Stimulated activated CD4-positive, alpha-beta T cell treated with anti-CD3 and anti-CD28 coated beads, Interleukin-4, amount 100 ng/mL, for 48 hours (primary cell): ENCODE data around the gene ABHD1.
"Not testable (repeated sequence)": the region's sequence is repeated elsewhere in the genome, so short reads cannot be mapped to it uniquely, and the experiment has no call there.

ENCODE experiments used
- DNase-seq, 2 donors: peaks; one replicate each; pipeline ENCODE4 v3.0.0-alpha.2; 2020; ENCODE audit warnings: low read depth in 2 of 2

Gene ABHD1

DNA sequence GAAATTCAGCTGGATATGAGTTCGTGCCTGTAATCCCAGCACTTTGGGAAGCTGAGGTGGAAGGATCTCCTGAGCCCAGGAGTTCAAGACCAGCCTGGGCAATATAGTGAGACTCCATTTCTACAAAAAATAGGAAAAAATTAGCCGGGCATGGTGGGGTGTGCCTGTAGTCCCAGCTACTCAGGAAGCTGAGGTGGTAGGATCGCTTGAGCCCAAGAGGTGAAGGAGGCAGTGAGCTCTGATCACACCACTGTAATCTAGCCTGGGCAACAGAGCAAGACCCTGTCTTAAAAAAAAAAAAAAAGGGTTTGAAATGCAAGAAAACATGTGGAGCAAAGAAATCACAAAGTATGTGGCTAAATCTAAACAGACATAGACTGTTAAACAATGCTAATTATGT is 14.5 kb upstream of the ABHD1 start:
- no peak for DNase-seq

DNA sequence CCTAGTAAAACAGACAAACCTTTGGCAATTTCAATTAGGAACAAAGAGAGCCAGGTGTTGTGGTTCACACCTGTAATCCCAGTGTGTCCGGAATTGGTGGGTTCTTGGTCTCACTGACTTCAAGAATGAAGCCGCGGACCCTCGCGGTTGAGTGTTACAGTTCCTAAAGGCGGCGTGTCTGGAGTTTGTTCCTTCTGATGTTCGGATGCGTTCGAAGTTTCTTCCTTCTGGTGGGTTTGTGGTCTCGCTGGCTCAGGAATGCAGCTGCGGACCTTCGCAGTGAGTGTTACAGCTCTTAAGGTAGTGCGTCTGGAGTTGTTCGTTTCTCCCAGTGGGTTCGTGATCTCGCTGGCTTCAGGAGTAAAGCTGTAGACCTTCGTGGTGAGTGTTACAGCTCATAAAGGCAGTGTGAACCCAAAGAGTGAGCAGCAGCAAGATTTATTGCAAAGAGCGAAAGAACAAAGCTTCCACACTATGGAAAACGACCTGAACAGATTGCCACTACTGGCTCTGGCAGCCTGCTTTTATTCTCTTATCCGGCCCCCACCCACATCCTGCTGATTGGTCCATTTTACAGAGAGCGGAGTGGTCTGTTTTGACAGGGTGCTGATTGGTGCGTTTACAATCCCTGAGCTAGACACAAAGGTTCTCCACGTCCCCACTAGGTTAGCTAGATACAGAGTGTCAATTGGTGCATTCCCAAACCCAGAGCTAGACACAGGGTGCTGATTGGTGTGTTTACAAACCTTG is 12.8 kb upstream of the ABHD1 start:
- not testable (repeated sequence) for DNase-seq

DNA sequence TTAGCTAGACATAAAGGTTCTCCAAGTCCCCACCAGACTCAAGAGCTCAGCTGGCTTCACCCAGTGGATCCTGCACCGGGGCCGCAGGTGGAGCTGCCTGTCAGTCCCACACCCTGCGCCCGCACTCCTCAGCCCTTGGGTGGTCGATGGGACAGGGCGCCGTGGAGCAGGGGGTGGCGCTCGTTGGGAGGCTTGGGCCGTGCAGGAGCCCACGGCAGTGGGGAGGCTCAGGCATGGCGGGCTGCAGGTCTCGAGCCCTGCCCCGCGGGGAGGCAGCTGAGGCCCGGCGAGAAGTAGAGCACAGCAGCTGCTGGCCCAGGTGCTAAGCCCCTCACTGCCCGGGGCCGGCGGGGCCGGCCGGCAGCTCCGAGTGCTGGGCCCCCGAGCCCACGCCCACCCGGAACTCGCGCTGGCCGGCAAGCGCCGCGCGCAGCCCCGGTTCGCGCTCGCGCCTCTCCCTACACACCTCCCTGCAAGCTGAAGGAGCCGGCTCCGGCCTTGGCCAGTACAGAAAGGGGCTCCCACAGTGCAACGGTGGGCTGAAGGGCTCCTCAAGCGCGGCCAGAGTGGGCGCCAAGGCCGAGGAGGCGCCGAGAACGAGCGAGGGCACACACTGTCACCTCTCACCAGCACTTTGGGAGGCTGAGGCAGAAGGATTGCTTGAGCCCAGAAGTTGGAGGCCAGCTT is 12.1 kb upstream of the ABHD1 start:
- DNase-seq = not testable (repeated sequence)

DNA sequence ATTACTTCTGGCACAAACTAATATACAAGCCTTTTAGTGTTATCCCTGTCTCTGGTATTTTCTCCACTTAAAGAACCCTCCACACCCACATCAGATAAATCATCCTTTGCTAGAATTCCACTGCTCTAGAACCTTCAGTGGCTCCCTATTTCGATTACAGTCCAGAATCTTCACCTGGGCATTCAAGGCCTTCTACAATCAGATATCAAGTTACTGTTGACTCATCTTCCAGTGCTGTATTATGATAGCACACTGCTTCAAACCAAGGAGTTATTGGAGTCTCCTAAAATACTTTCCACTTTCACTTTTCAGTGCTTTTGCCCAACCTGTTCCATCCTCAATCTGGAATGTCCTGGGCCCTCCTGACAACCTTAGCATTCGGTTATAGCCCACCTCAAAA is 8.1 kb upstream of the ABHD1 start:
- no peak for DNase-seq

DNA sequence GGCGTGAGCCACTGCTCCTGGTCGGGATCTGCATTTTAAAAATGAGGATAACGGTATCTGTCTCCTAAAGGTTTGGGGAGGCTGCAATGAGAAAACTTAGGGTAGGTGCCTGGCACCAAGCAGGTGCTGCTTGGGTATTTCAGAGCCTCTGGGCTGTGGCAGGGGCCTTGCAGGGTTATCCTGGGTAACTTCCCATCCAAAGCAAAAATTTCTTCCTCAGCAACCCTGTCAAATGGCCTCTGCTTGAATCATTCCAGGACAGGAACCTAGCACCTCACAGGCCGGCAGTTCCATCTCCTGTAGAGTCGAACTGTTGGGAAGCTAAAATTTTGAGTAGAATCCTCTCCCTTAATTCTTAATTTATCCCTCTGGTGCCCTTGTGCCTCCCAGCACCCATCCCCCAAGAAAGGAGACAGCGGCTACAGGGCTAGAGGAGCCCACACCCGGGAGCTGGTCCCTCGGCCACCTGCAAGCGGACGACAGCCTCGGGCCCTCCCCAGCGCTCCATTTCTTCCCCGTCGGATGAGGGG is 5.6 kb upstream of the ABHD1 start:
- DNase-seq = no peak

DNA sequence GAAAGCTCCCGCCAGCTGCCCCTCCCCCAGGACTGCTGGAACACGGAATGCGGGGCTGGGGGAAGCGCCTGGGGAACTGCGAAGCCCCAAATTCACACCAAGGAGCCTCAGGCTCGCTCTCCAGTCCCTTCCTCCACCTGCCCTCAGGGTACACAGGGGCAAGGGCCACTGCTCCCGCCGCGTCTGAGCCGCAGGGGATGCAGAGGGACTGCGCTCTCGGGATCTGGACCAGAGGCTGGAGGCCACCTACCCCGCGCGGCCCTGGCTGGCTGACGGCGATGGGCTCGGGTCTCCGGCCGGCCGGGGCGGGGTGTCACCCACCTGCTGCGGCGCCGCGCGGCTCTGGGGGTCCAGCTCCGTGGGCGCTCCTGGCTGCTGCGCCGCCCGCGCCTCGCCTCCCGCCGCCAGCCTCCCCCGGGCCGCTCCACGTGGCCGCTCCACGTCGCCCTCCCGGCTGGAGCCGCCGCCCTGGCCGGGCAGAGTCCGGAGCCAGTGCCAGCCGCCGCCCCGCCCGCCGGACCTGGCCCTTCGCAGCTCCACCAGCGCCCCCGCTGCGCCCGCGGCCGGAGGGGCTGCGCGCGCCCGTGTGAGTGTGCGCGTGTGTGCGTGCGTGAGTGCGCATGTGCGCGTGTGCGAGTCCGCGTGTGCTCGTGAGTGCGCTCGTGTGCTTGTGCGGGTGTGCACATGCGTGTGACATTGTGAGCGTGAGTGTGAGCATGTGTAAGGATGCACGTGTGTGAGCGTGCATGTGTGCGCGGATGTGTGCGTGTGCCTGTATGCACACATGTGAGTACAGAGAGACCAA is 4.9 kb upstream of the ABHD1 start, which contains the start of gene CGREF1:
CGREF1 (minus strand) TSS at position 604 of the 805 bp plus-strand sequence. CDS start 14,762 bp downstream, outside the sequence.
- DNase-seq = no peak

DNA sequence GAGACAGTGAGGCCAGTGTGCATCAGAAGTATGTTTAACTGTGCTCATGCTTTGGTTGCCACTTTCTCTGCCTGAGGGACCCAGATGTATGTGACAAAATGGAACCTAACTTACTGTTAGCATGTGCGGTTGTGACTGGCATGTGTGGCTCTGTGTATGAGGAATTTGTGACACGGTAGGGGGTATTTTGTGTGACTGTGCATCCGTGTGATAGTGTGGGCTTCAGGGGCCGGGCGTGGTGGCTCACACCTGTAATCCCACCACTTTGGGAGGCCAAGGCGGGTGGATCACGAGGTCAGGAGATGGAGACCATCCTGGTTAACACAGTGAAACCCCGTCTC is 4.3 kb upstream of the ABHD1 start:
- DNase-seq = not testable (repeated sequence)

DNA sequence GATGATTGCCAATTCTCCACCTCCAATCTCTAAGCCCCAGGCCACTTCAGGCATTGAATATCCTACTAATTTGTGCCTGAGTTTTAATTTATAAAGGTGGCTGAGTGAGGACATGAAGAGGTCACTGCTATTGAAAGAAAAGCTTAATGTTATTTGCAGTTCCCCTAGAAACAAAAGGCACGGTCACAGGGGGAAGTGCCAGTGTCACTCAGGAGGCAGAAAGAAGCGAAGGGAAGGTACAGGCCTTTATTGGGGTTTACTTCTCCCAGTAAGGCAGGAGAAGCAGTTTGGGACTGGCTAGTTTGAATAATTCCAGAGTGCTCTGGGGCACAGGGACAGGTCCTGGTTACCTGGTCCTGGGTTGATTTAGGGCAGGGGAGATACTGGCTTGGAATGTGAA is 1.7 kb upstream of the ABHD1 start:
- DNase-seq = no peak

DNA sequence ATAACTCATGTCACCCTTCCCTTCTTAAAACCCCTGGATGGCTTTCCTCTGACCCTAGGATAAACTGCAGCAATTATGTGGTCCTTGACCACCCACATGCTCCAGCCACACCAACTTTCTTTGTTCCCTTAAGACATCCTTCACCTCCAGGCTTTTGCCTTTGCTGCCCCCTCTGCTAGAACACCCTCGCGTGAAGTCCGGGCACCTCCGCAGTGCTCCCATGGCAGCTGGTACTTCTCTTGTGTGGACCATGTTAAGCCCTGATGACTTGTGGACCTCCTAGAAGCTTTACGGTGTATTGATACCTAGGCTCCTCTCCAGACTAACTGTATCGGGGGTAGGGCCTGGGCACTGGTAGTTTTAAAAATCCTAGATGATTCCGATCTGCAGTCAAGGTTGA is 824 bp upstream of the ABHD1 start:
- DNase-seq = no peak

DNA sequence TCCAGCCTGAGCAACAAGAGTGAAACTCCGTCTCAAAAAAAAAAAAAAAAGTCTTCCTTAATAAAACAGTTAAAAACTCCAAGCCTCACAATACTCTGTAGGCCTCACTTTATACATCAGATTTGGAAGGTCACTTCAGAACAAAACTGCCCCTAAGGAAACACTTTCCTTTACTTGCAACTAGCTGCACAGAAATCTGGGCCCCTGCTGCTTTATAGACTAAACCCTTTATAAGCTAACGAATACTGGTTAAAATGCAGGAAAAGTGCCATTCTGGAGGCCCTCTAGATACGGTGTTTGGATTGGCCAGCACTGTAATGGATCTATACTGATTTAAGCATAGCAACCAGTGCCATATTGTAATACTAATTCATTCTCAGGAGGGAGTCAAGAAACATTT is 1.5 kb downstream of the ABHD1 start:
- DNase-seq = no peak

DNA sequence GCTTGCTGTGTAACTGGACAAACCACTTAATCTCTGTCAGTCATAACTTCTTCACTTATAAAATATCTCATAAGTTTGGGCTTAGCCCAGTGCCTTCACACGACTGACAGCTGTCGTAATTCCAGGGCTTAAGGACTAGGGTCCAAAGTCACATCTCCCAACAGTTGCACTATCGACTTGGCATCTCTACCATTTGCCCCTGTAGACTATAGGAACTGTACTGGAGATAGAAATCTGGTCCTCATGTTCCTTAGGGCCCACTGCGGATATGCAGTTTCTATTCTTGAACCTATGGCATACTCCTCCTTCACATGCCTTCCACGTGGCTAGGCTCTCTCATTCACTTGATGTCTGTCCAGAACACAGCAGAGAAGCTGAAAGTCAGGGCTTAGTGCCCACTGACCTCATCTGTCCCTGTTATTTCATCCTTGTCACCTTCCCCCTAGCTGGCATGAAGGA is 2.7 kb downstream of the ABHD1 start:
- DNase-seq = no peak

DNA sequence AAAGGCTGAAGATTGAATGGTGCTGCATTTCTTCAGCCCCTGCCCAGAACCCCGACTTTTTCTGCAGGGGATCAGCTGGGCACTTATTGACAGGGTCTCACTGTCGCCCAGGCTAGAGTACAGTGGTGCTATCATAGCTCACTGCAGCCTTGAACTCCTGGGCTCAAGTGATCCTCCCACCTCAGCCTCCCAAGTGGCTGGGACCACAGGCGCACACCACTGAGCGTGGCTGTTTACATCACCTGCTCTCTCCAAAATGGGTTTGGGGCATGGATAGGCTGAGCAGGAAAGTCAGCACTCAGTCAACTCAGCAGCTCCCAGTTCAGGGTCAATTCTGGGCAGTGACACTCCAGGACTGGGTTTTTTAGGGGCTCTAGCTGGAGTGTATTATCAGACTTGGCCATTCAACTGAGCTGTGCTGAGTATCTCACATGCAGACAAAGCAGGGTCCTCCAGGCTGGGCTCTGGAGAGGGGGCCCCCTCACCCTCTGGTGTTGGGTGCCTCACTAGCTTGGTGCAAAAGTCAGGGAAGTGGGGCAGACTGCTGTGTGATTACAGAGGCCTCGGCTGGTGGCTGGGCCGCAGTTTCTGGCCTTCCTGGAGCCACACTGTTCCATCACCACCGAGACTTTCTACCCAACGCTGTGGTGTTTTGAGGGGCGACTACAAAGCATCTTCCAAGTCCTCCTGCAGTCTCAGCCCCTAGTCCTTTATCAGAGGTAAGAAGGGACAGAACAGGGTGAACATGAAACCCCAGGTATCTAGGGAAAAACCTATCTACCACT is 4.5 kb downstream of the ABHD1 start:
- DNase-seq = no peak

DNA sequence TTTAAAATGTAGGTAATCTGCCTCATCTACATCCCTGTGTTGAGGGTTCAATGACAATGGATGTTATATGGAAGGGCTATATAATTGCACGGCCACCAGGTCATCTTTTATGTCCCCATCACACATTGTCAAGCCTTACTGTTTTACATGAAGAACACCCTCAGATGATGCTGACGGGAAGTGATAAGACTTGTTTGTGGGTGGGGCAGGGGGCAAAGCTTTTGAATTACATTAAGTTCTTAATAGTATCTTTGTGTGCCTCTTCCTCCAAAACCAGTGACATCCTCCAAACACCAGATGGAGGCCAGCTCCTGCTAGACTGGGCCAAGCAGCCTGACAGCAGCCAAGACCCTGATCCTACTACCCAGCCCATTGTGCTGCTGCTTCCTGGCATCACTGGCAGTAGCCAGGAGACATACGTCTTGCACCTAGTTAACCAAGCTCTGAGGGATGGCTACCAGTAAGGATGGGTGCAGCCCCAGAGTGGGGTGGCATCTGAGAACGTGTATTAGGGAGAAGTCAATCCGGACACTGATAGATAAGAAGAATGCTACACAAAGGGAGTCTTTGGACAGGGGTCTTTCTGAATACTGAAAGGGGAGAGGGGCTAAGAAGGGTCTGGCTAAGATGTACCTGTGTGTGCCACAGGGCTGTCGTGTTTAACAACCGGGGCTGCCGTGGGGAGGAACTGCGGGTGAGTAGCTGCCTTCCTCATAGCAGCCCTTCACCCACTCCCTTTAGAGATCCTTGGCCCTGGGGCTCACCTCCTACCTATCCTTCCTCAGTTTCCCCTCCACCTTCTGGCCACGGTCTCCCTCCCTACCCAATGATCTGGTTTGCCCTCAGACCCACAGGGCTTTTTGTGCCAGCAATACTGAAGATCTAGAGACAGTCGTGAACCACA is 5.3 kb downstream of the ABHD1 start:
- no peak for DNase-seq

DNA sequence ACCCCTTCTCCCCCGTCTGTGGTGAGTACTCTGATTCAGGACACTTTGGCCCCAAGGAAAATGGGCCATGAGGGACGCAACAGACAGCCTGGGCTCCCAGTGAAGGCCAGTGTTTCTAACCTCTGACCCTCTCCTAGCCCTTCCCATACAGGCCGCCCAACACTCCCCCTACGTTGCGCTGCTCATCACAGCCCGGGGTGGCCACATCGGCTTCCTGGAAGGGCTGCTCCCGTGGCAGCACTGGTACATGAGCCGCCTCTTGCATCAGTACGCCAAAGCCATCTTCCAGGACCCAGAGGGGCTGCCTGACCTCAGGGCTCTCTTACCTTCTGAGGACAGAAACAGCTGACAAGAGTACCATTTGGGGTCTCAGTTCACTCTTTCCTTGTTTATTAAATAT is 6.8 kb downstream of the ABHD1 start:
- DNase-seq = no peak

DNA sequence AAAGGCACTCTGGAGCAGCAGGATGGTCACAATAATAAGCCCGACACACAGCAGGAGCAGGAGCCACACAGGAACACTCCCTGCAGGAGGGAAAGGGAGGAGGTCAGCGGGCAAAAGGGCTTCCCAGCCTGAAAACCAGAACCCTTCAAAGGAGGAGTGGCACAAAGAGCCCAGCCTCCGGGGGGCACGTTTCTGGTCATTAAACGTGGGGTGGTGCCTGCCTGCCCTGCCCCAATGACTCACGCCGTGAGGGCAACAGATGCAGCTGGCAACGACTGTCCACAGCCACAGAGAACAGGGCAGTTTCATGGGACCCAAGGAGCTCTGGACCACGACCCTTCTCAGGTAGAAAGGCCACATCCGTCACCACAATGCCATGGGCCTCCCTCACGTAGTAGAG is 7.8 kb downstream of the ABHD1 start:
- DNase-seq = no peak

DNA sequence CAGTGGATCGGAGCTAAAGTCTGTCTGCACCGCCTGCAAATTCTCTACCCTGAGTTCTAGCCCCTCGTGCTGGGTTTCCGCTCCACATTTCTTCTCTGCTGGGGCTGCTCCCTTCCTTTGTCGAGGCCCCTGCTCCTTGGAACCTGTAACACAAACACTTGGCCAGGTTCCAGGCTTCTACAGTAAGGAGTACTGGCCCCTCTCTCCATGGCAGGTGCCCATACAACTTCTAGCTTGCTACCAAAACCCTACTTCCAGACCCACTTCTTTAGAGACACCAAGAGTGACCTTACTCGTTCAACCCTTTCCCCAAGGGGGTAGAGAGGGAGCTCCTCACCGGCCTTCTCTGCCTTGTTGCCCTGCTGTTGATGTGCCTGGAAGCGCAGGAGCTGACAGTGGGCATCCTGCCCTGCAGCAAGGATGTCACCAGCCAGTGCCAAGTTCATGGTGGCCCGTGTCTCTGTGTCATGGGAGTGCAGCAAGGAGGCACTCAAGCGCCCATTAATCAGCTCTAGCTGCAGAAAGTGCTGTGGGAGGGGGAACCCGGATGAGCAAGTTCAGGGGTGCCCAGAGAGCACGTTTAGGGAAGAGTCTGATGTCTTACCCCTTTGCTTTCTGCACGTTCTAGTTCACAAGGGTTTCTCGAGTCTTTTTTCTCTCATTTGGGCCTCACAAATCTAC is 9.7 kb downstream of the ABHD1 start:
- DNase-seq = no peak

DNA sequence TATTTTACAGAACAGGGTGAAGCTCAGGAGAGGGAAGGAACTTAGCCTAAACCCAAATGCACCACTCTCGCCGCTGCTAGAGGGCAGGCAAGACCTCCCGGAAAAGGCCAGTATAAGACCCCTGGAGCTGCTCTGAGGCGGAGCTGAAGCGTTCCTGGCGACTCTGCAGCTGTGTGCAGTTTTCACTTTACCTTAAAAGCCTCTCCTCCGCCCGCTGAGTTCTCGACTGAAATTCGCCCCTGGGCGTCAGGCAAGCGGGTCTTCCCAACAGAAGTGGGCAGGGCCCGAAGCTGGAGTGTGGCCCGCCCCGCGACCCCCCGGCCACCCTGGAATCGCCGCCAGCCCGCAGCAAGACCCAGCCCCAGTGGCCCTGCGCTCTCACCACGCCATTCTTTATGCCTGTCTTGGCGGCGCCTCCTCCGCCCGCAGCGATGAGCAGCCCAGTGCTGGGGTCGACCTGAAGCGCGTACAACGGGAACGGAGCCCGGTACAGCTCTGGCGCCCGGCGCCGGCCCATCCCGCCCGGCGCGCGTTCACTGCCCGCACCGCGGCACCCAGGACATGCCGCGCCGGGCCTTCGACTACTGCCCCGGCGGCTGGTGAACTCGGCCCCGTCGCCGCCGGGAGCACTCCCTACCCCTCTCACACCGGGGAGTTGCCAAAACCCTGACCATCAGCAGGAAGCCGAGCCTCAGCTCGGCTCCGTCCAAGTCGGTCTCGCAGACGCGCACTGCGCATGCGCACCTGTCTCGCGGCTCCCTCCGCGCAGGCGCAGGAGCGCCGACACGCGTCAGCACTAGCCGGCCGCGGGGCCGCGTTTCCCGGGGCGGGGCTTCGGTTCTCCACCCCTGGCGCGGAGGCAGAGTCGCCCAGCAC is 10.5 kb downstream of the ABHD1 start, which contains the start of gene PREB:
PREB (minus strand) TSS at position 732 of the 876 bp plus-strand sequence; CDS start at position 517, 215 bp downstream.
- DNase-seq = peak; percentile 98

DNA sequence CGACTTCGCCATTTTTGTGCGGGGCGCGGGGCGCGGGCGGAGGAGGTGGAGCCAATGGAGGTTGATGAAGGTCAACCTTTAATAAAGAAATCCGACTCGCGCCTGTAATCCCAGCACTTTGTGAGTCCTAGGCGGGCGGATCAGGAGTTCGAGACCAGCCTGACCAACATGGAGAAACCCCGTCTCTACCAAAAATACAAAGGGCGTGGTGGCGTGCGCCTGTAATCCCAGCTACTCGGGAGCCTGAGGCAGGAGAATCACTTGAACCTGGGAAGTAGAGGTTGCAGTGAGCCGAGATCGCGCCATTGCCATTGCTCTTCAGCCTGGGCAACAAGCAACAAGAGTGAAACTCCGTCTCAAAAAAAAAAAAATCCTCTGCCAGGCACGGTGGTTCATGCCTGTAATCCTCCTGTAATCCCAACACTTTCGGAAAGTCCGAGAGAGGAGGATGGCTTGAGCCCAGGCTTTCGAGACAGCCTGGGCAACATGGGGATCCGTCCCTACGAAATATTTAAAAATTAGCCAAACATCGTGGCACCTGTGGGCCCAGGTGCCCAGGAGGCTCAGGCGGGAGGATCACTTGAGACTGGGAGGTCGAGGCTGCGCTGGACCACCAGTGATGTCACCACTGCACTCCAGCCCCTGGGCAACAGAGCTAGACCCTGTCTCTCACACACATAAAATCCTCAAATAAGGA is 11.3 kb downstream of the ABHD1 start:
- no peak for DNase-seq
